HG03060 (cell line): ENCODE data around the gene LOXL1.
"Not testable (repeated sequence)": the region's sequence is repeated elsewhere in the genome, so short reads cannot be mapped to it uniquely, and the experiment has no call there.

Experiments
- ATAC-seq: cut with Tn5 transposase; IDR thresholded peaks from one replicate; pipeline ENCODE4 v1.9.1; 2021; ENCODE audit warnings: low read depth, moderate number of reproducible peaks; ENCODE audit not compliant: unreplicated experiment

LOXL1 gene

DNA sequence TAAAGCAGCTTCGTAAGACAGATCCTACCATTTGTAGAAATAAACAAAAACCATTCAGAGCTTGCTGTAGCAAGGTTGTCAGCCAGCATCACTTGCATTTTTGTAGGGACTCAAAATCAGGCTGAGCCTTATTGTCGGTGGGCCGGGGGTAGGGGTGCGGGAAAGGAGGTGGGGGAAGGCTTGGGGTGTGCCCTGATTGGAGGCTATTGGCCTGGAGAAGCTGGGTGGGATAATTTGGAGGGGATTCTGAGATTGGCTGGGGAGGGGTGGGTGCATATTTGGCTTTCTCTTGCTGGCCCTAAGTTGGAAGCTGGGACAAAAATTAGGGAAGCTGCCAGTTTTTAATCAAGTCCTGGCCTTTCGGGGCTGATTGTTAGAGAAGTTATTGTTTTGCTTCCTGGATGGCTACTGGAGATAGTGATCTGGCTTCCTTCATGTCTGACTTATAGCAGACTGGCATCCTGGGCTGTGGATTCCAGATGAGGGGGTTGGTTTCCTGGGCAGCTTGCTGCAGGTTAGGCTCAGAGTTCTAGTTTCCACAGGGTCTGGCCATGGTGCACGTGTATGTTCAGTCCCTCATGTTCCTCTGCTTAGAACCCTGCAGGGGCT, 43.0 kb downstream of the LOXL1 start:
- no peak for ATAC-seq

DNA sequence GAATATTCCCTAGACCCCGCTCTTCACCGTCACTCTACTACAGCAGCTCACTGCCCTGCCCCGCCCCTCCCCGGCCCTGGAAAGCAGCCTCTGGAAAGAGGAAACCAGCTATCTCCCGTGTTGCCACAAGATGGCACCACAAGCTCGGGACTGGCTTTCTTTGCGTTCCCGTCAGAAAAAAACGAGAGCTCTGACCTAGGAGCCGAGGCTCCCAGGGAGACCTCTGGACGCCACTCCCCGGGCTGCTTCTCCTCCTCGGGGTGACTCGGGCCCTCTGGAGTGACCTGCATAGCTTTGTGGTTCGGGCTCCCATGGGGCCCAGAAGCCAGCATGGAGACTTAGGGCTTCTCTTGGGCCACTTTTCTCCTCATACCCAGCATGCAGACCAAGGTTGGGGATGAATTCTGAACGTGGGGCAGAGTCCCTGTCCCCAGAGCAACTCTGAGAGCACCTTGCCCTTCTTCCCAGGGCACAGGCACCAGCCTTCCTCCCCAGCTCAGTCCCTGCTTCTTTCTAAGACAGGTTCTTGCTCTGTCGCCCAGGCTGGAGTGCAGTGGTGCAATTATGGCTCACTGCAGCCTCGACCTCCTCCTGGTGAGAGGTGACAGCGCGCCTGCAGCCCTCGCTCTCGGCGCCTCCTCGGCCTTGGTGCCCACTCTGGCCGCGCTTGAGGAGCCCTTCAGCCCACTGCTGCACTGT, 46.9 kb downstream of the LOXL1 start:
- no peak for ATAC-seq

DNA sequence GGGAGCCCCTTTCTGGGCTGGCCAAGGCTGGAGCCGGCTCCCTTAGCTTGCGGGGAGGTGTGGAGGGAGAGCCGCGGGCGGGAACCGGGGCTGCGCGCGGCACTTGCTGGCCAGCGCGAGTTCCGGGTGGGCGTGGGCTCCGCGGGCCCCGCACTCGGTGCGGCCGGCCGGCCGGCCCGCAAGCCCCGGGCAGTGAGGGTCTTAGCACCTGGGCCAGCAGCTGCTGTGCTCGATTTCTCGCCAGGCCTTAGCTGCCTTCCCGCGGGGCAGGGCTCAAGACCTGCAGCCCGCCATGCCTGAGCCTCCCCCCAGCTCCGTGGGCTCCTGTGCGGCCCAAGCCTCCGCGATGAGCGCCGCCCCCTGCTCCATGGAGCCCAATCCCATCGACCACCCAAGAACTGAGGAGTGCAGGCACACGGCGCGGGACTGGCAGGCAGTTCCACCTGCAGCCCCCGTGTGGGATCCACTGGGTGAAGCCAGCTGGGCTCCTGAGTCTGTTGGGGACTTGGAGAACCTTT, 47.5 kb downstream of the LOXL1 start:
- not testable (repeated sequence) for ATAC-seq

DNA sequence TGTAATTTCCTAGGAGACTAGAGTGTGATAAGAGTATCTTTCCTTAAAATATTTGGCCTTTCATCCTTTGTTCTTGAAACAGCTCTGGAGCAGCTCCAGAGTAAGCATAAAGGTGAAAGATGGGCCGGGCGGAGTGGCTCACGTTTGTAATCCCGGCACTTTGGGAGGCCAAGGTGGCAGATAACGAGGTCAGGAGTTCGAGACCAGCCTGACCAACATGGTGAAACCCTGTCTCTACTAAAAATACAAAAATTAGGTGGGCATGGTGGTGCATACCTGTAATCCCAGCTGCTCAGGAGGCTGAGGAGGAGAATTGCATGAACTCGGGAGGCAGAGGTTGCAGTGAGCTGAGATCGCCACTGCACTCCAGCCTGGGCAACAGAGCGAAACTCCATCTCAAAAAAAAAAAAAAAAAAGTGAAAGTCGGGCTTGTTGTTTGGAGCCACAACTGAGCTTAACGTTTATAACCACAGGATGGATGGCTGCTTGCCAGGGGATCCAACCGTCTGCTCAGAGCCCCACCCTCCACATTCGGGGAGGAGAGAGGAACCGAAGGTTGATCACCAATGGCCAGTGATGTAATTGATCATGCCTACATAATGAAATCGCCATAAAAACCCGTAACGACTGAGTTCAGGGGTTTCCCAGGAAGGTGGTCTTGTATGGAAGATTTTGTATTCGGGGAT, 49.3 kb downstream of the LOXL1 start:
- not testable (repeated sequence) for ATAC-seq

DNA sequence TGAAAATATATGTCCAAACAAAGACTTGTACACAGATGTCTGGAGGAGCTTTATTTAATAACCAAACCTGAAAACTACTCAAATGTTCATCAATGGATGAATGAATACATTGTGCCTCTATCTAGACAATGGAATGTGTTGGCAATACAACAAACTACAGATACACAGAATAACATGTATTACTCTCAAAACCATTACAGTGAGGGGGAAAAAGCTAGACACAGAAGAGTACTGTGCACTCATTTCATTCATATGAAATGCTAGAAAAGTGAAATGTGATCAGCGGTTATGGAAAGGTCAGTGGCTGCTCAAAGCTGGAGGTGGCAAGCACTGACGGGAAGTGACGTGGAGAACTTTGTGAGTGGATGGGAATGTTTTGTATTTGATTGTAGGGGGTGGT, 52.6 kb downstream of the LOXL1 start:
- no peak for ATAC-seq

DNA sequence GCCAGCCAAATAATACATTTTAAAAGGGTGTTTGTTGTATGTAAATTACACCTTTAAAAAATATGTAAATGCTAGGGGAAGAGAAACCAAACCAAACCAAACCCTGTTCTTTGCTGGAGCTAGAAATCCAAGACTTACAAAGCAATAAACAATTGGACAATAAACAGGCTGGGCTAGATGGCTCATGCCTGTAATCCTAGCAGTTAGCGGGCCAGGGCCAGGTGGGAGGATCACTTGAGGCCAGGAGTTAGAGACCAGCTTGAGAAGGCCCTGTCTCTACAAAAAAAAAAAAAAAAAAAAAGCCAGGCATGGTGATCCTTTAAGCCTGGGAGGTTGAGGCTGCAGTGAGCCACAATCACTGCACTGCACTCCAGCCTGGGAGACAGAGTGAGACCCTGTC, 53.4 kb downstream of the LOXL1 start:
- ATAC-seq: no peak

DNA sequence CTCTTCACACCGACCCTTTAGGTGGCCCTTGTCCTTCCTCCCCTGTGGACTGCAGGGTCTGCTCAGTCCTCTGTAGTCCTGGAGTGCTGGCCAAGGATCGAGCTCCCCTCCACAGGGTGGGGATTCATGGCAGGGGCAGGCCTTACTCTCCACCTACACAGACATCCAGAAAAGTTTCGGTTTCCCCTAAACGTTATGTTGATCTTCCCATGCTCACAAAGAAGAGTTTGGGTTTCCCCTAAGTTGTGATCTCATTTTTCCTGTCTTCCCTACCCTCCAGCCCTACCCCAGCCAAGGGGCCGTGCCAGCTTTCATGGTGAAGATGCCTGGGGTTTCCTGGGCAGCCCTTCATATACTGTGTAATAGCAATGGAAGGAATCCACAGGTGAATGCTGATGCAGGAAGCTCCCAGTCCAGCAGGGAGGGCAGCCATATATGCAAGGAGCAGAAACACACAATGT, 55.5 kb downstream of the LOXL1 start:
- no peak for ATAC-seq

DNA sequence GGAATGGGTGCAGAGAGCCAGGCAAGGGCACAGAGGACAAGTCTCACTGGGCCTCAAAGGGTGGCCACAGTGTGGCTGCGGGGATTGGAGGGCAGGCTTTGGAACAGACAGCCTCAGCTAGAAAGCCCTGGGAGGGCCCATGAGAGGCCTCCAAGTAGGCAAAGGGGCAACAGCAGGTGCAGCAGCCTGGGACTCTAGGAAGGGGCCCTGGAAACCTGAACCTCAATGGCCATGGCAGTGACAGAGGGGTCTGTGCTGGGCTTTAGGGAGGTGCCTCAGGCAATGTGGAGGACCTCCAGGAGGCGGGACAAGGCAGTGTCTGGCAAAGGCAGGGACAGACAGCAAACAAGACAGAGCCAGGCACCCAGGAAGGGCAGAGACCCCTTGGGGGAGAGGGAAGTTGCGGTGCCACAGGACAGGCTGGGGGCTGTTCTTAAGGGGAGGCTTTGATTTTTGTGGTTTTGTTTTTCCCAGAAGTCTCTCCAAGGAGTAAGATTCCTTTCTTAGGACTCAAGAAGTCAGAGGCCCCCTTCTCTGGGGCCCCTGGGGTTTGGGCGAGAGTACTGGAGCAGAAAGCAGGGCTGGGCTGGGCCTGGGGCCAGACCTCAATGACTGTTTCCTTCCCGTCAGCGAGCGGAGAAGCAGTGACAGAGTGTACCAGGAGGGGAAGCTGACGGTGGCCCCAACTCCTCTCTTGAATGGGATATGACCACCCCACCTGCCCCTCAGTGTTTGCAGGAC, 56.1 kb downstream of the LOXL1 start:
- no peak for ATAC-seq

DNA sequence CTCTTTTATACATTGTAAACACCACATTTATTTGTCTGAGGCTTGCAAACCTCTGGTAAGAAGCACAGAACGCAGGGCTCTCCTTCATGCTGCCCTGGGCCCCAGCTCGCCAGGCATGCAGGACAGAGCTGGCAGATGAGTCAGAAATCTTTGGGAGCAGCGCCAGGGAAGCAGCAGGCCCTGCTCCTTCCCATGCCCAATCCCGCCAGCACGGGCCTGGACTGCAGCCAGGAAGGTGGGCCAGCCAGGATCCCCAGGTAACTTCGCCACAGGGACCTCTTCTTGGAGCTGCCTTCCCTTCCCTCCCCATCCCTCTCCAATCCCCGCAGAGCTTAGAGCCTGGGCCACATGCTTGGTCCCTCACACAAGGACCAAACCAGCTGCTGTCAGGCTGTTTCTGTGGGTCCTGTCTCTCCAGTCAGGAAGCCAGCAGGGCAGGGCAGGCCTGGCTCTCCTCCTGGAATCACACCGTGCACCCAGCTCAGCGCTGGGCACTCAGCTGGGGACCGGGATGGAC, 57.0 kb downstream of the LOXL1 start:
- ATAC-seq: no peak

DNA sequence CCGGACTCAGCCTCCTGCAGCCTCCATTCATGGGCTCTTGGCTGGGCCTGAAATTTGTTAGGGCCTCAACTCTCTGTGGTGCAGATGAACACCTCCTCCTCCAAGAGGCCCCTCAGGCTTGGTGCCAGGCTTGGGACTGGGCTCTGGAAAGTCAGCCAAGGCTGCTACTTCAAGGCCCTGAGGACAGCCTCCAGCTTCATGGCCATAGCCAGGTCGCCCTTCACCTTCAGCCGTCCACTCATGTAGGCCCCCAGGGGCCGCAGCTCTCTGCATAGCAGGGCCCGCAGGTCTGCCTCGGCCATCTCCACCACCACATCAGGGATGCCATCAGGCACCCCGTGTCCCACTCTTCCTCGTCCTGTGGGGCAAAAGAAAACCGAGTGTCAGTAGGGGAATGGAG, 57.5 kb downstream of the LOXL1 start:
- no peak for ATAC-seq

DNA sequence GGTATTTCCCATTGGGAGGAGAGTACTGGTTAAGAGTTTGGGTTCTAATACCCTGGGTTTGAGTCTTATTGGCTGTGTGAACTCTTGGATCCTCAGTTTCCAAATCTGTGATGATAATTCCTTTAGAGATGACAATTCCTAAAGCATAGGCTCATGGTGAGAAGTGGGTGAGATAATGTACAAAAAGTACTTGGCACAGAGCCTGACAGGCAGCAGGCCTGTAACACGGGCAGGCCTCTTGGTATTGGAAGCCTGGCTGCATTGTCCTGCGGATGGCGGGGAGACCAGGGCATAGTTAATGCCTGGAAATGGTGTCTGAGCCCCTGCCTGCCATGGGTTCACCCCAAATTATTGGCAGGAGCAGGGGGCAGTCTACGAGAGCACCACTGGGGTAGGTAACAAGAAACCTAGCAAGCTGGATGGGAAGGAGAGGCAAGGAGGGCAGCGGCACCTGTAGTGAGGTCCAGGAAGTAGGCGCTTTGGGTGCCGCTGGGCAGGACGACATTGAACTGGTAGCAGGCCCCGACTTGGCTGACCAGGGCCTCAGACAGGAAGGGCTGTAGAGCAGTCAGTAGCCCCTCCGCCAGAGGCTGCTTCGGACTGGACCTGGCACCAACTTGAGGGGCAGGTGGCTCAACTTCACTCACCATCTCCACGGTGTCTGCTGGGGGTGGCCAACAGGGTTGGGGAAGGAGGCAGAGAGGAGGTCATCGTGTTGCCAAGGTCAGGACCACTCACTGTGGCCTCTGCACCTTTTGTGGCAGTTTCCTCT, 58.1 kb downstream of the LOXL1 start:
- ATAC-seq: no peak

DNA sequence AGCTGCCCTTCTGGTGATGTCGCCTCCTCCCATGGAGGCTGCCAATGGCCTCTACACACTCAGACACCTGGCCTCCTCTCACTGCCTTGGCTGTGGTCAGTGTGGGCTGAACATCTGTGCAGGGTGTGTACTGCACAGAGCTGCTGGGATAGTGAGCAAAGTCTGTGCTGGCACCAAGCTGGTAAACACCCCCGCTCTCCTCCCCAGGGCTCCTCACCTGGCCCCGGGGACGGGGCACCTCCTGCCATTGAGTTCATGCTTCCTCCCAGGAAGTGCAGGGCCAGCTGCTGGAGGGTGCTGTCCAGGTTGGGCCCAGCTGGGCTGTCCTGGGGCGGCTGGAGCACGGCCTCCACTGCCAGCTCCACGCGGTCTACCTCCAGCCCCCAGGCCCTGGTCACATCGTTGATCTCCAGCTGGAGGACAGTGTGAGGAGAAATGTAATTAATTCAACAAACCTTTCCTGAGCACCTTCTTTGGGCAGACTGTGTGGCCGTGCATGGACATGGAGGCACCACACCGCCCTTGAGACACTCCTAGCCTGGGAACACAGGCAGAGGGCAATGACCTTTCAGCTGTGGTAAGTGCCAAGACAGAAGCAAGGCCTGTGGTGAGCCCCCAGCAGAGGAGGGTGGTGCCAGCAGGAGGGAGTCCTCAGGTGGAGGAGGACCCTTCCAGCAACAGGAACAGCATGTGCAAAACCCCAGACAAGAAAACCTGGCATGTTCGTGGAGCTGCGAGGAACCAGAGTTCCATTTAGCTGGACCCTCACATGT, 59.0 kb downstream of the LOXL1 start:
- no peak for ATAC-seq

DNA sequence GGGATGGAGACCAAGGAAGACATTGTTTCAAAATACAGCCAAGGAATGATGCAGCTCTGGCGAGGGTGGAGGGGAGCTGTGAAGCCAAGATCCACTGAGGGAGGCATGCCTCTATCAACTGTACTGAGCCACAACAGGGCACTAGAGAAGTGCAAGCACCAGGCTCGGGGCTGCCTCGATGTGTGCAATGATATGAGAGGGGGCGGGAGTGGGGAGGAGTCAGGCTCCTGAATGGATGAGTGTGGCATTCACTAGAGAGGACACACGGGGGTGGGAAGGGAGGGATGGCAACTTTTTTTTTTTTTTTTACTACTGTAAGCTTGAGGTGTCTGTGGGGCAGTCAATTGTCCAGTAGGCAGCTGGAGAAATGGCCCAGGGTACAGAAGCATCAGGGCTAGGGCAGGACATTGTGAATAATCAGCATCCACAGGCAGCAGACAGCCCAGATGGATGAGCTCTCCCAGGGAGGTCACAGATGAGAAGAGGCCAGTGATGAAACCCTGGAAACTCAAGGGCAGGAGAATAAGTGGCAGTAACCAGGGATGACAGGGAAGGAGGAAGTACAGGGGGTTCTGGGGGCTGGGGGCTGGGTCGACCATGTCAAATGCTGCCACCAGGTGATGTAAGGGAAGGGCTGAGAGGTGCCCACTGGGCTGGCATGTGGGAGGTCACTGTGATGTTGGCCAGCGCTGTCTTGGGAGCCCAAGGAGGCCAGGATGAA, 60.0 kb downstream of the LOXL1 start:
- ATAC-seq: no peak

DNA sequence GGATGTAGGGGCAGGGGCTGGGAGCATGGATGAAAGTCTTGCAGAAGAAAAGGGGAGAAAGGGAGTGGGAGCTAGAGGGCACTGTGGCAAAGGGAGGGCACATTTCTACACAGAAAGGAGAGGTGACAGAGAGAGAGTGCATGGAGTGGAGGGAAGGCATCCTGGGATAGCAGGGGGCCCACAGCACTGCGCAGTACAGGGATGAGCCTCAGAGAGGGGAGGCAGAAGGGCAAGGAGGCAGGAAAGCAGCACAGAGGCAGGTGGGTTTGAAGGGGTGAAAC, 60.5 kb downstream of the LOXL1 start:
- no peak for ATAC-seq

DNA sequence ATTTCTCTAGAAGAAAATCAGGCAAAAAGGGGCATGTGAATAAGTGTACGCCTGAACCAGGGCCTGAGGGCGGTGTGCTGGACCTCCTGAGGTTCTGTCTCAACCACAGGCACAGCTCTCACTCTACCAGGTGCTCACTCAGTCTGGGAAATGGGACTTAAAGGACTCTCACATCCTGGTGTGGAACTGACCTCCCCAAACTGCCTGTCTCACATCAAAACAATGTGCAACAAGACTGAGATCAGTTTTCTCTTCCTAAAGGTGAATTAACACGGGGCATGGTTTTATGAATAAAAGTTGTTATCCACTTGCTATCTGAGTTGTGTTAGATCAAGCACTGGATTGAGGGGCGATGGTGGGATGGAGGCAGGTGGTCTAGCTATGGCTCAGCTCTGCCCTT, 61.0 kb downstream of the LOXL1 start:
- ATAC-seq: no peak

DNA sequence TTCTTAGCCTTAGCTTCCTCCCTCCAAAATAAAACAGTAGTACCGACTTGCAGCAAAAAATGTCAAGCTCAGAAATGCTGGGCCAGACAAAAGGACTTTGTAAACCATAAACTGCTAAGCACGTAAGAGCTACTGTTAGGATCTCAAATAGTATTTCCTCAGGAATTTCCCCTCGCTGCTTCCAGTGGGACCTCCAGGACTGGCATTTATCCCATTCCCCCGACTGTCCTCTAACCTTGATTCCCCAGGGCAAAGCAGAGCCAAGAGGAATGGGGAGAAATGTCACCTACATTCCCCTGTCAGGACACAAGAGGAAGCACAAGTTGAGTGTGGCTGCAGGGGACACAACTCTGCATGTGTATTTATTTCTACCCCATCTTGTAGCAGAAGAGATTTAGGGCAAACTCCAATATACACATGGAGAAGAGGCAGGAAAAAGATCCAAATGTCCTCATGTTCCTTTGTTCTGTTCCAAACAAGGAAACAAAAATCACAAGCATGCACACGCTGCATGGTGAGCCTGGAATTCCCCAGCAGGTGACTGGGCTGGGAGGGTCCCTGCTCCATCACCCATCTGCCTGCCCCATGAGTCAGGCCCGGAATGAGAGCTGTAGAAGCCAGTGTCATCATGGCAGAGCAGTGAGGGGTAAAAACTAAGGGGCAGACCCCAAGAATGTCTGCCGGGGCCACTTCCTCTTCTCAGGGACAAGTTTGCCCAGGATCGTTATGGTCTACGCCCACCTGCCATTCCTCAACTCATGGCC, 61.6 kb downstream of the LOXL1 start:
- no peak for ATAC-seq

DNA sequence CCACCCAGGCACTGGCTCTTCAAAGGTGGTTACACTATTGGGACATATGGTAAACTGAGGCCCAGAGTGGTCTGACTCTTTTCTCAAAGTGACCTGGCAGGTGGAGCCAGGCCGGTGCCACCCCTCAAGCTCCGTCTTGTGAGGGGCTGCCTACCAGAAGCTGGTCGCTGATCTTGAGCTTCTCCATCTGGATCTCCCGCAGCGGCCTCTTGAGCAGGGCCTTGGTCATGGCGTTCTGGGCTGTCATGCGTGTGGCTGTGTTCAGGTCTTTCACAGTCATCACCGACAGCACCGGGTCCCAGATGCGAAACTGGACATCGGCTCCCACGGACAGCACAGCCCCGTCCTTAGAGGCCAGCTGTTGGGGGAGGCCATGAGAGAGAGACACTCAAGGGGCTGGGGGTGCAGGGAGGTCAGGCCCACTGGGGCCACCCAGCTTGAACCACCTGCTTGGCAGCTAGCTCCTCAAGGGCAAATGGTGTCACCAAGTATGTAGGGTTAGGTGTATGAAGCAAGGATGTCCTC, 62.2 kb downstream of the LOXL1 start:
- ATAC-seq: no peak
